ENCODE measurements around the gene CD3G. TPM values are rescaled to one million over a fixed set of nuclear protein-coding genes. Genes with fewer than 3 reads are reported as not detected.

The CD3G gene
- total RNA-seq, 1 donor from 2014 or later: not detected

- peaks cover 87% of the 10 kb centered on the region for H3K36me3 Mint-ChIP-seq (ENCODE audit: low read depth)
These were observed 38.8 kb downstream of the CD3G start for GRCh38 chr11:118382954-118383353.

GRCh38 chr11:118383657-118384056 lies 39.5 kb downstream of the CD3G start:
- TF ChIP-seq CTCF (IDR thresholded peaks at IDR 0.05): no peak
- ATAC-seq (ENCODE audit: low read depth): no peak
- no peak overlapping the region for H3K4me3 Mint-ChIP-seq
- ChIA-PET POLR2A (no interaction called here), CTCF (no interaction called here)
- H3K9me3 Mint-ChIP-seq: no peaks in the 10 kb centered on the region
- intact Hi-C loops (cut with micrococcal nuclease): no loop called here
- H3K4me1 Mint-ChIP-seq: no peaks in the 10 kb centered on the region
- peaks cover 86% of the 10 kb centered on the region for H3K36me3 Mint-ChIP-seq (ENCODE audit: low read depth)
- no peak overlapping the region for H3K27ac Mint-ChIP-seq
- no peak for DNase-seq
- H3K27me3 Mint-ChIP-seq: no peaks in the 10 kb centered on the region

More at GRCh38 chr11:118382954-118383353, 38.8 kb downstream of the CD3G start:
- ATAC-seq (ENCODE audit: low read depth): no peak
- no peak for DNase-seq
- ChIA-PET POLR2A (no interaction called here), CTCF (no interaction called here)
- TF ChIP-seq CTCF (IDR thresholded peaks at IDR 0.05): no peak
- no peak overlapping the region for H3K4me3 Mint-ChIP-seq
- H3K27ac Mint-ChIP-seq: no peak overlapping the region
- H3K27me3 Mint-ChIP-seq: no peaks in the 10 kb centered on the region
- H3K4me1 Mint-ChIP-seq: no peaks in the 10 kb centered on the region
- intact Hi-C loops (cut with micrococcal nuclease): no loop called here
- no peaks in the 10 kb centered on the region for H3K9me3 Mint-ChIP-seq

GRCh38 chr11:118396097-118396501 lies 52.0 kb downstream of the CD3G start:
- no peak overlapping the region for H3K27ac Mint-ChIP-seq
- H3K27me3 Mint-ChIP-seq: no peaks in the 10 kb centered on the region
- ATAC-seq (ENCODE audit: low read depth) (no peak), DNase-seq (no peak)
- POLR2A ChIA-PET: no interaction called here
- TF ChIP-seq CTCF (IDR thresholded peaks at IDR 0.05): no peak
- H3K9me3 Mint-ChIP-seq: no peaks in the 10 kb centered on the region
- peaks cover 25% of the 10 kb centered on the region for H3K4me1 Mint-ChIP-seq
- no peak overlapping the region for H3K4me3 Mint-ChIP-seq
- intact Hi-C loops (cut with micrococcal nuclease): no loop called here
- peaks cover 40% of the 10 kb centered on the region for H3K36me3 Mint-ChIP-seq (ENCODE audit: low read depth)
- CTCF ChIA-PET: no interaction called here

GRCh38 chr11:118397448-118397847 lies 53.3 kb downstream of the CD3G start:
- DNase-seq (no peak), ATAC-seq (ENCODE audit: low read depth) (no peak)
- ChIA-PET POLR2A (interaction anchor here (1.6 kb wide), 1 partner anchor 38 kb away, joined by 8 read pairs; the partner anchor contains the start of gene KMT2A), CTCF (interaction anchor here (1.2 kb wide), 1 partner anchor 91 kb away, joined by 3 read pairs; no protein-coding TSS in a partner anchor)
- Mint-ChIP-seq H3K9me3 (no peaks in the 10 kb centered on the region), H3K27ac (no peak overlapping the region), H3K36me3 (ENCODE audit: low read depth) (peaks cover 46% of the 10 kb centered on the region), H3K27me3 (no peaks in the 10 kb centered on the region), H3K4me3 (no peak overlapping the region), H3K4me1 (peaks cover 36% of the 10 kb centered on the region)
- intact Hi-C loops (cut with micrococcal nuclease): no loop called here
- TF ChIP-seq CTCF (IDR thresholded peaks at IDR 0.05): no peak

GRCh38 chr11:118398791-118399559 lies 54.8 kb downstream of the CD3G start:
- intact Hi-C loops (cut with micrococcal nuclease): no loop called here
- no peak for TF ChIP-seq CTCF (IDR thresholded peaks at IDR 0.05)
- H3K36me3 Mint-ChIP-seq (ENCODE audit: low read depth): peaks cover 33% of the 10 kb centered on the region
- ChIA-PET POLR2A (interaction anchor here (1.6 kb wide), 1 partner anchor 37 kb away, joined by 8 read pairs; the partner anchor contains the start of gene KMT2A), CTCF (interaction anchor here (1.9 kb wide), 1 partner anchor 89 kb away, joined by 12 read pairs; no protein-coding TSS in a partner anchor)
- peak overlapping the region; percentile 97 for H3K4me3 Mint-ChIP-seq
- peak; percentile 28 for ATAC-seq (ENCODE audit: low read depth)
- no peaks in the 10 kb centered on the region for H3K27me3 Mint-ChIP-seq
- no peaks in the 10 kb centered on the region for H3K9me3 Mint-ChIP-seq
- DNase-seq: no peak
- H3K27ac Mint-ChIP-seq: peak overlapping the region; percentile 100
- H3K4me1 Mint-ChIP-seq: peaks cover 43% of the 10 kb centered on the region
